Upper lobe of right lung (tissue), 1 donor: ENCODE results near the gene TNFSF13B. TPM values are rescaled to one million over a fixed set of nuclear protein-coding genes. Genes with fewer than 3 reads are reported as not detected.
A peak's percentile ranks its signal among the peaks of the same experiment; 100 is the strongest.

ENCODE experiments used
- ATAC-seq: fragments of 200-7000 bp; cut with Tn5 transposase; one replicate; pipeline ENCODE4 v1.9.1; 2020; ENCODE audit warnings: mild to moderate bottlenecking, moderate library complexity
- DNase-seq: peaks from one replicate; pipeline ENCODE4 v3.0.0-alpha.2; 2020
- H3K27ac ChIP-seq: fragments of 200-600 bp; one replicate; pipeline ENCODE4 v1.8.0; 2022
- H3K27me3 ChIP-seq: fragments of 200-600 bp; one replicate; pipeline ENCODE4 v1.8.0; 2022; ENCODE audit warnings: mild to moderate bottlenecking
- H3K36me3 ChIP-seq: fragments of 200-600 bp; one replicate; pipeline ENCODE4 v1.8.0; 2022
- H3K4me1 ChIP-seq: fragments of 200-600 bp; one replicate; pipeline ENCODE4 v1.8.0; 2022
- H3K4me3 ChIP-seq: fragments of 200-600 bp; one replicate; pipeline ENCODE4 v1.8.0; 2022; ENCODE audit warnings: mild to moderate bottlenecking
- H3K9me3 ChIP-seq: fragments of 200-600 bp; one replicate; pipeline ENCODE4 v1.8.0; 2022
- CTCF ChIP-seq: fragments of 200-600 bp; IDR thresholded peaks from one replicate; pipeline ENCODE4 v1.8.0; 2022; ENCODE audit warnings: antibody characterized with exemption
- intact Hi-C: fragments of 100-400 bp; cut with DNase I; formaldehyde crosslinking; loops from one replicate; pipeline ENCODE4 v1.11.0; 2022
- total RNA-seq: library from RNA; stranded (reverse); fragmentation: NEBNext Ultra II Directional; extraction: Animal tissue kit (Norgen Biotek cat#: 25700); gene quantifications from one replicate; pipeline ENCODE4 v1.2.1, GENCODE V29; 2021
- donor health status: DM: no; HTN: yes; CAD: no; lungs with severe emphysema.

The TNFSF13B gene
- total RNA-seq, 1 donor from 2014 or later, result 12.2 TPM

- ATAC-seq, result no peak
- Histone ChIP-seq H3K36me3 (no peaks in the 10 kb centered on the region), H3K9me3 (no peaks in the 10 kb centered on the region), H3K4me1 (no peaks in the 10 kb centered on the region), H3K27me3 (no peaks in the 10 kb centered on the region), H3K27ac (no peak overlapping the region), H3K4me3 (no peak overlapping the region)
- no peak for TF ChIP-seq CTCF
- DNase-seq, result no peak
- intact Hi-C loops, result loop anchor here (10.0 kb wide), 1 partner anchor 566 kb away; no protein-coding TSS in a partner anchor
These were observed 59.3 kb downstream of the TNFSF13B start for GRCh38 chr13:108328848-108329247.

GRCh38 chr13:108332791-108333190 is 63.3 kb downstream of the TNFSF13B start:
- no peaks in the 10 kb centered on the region for H3K9me3 ChIP-seq
- H3K4me3 ChIP-seq, result no peak overlapping the region
- no peak for DNase-seq
- ATAC-seq, result no peak
- no peaks in the 10 kb centered on the region for H3K27me3 ChIP-seq
- no peaks in the 10 kb centered on the region for H3K36me3 ChIP-seq
- intact Hi-C loops, result no loop called here
- H3K27ac ChIP-seq, result no peak overlapping the region
- no peaks in the 10 kb centered on the region for H3K4me1 ChIP-seq
- no peak for TF ChIP-seq CTCF

GRCh38 chr13:108342369-108343289 is 73.1 kb downstream of the TNFSF13B start:
- intact Hi-C loops, result no loop called here

GRCh38 chr13:108345016-108345415 is 75.5 kb downstream of the TNFSF13B start:
- Histone ChIP-seq H3K36me3 (no peaks in the 10 kb centered on the region), H3K4me3 (no peak overlapping the region), H3K9me3 (no peaks in the 10 kb centered on the region), H3K27me3 (no peaks in the 10 kb centered on the region), H3K27ac (no peak overlapping the region), H3K4me1 (no peaks in the 10 kb centered on the region)
- ATAC-seq (no peak), DNase-seq (no peak)
- no peak for TF ChIP-seq CTCF
- intact Hi-C loops, result no loop called here

More at GRCh38 chr13:108342369-108343289, 73.1 kb downstream of the TNFSF13B start:
- Histone ChIP-seq H3K27me3 (no peaks in the 10 kb centered on the region), H3K27ac (no peak overlapping the region), H3K4me3 (peak overlapping the region; percentile 2), H3K36me3 (no peaks in the 10 kb centered on the region), H3K4me1 (no peaks in the 10 kb centered on the region), H3K9me3 (no peaks in the 10 kb centered on the region)
- DNase-seq (no peak), ATAC-seq (peak; percentile 67)
- peak; percentile 58 for TF ChIP-seq CTCF

- H3K27me3 ChIP-seq, result no peaks in the 10 kb centered on the region
- H3K9me3 ChIP-seq, result no peaks in the 10 kb centered on the region
- no peak for ATAC-seq
- no peak for TF ChIP-seq CTCF
- no peaks in the 10 kb centered on the region for H3K4me1 ChIP-seq
- intact Hi-C loops, result no loop called here
- no peak overlapping the region for H3K4me3 ChIP-seq
- H3K27ac ChIP-seq, result no peak overlapping the region
- H3K36me3 ChIP-seq, result no peaks in the 10 kb centered on the region
- DNase-seq, result no peak
These were observed 76.9 kb downstream of the TNFSF13B start for GRCh38 chr13:108346376-108346775.
